GM12873 (cell line): ENCODE measurements around the gene ATXN7L1.

Experiments used
- TF ChIP-seq, protein P1 (sequence below): IDR thresholded peaks from 2 replicates; pipeline ENCODE4 v1.5.1; 2012; ENCODE audit warnings: low read depth, mild to moderate bottlenecking, moderate library complexity, low read length, control low read depth; ENCODE audit not compliant: insufficient read depth; ENCODE audit errors: missing control alignments

ATXN7L1 gene

GRCh38 chr7:105878746-105879605 lies 2.6 kb upstream of the ATXN7L1 start:
- TF ChIP-seq, protein P1, sequence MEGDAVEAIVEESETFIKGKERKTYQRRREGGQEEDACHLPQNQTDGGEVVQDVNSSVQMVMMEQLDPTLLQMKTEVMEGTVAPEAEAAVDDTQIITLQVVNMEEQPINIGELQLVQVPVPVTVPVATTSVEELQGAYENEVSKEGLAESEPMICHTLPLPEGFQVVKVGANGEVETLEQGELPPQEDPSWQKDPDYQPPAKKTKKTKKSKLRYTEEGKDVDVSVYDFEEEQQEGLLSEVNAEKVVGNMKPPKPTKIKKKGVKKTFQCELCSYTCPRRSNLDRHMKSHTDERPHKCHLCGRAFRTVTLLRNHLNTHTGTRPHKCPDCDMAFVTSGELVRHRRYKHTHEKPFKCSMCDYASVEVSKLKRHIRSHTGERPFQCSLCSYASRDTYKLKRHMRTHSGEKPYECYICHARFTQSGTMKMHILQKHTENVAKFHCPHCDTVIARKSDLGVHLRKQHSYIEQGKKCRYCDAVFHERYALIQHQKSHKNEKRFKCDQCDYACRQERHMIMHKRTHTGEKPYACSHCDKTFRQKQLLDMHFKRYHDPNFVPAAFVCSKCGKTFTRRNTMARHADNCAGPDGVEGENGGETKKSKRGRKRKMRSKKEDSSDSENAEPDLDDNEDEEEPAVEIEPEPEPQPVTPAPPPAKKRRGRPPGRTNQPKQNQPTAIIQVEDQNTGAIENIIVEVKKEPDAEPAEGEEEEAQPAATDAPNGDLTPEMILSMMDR = no peak

- TF ChIP-seq, protein P1 = no peak
Observed at GRCh38 chr7:105877736-105878135, 1.3 kb upstream of the ATXN7L1 start.

- TF ChIP-seq, protein P1 = no peak
Observed at GRCh38 chr7:105876964-105877601, 684 bp upstream of the ATXN7L1 start.

- TF ChIP-seq, protein P1 = no peak
Observed at GRCh38 chr7:105875505-105875904, 894 bp downstream of the ATXN7L1 start.

DNA sequence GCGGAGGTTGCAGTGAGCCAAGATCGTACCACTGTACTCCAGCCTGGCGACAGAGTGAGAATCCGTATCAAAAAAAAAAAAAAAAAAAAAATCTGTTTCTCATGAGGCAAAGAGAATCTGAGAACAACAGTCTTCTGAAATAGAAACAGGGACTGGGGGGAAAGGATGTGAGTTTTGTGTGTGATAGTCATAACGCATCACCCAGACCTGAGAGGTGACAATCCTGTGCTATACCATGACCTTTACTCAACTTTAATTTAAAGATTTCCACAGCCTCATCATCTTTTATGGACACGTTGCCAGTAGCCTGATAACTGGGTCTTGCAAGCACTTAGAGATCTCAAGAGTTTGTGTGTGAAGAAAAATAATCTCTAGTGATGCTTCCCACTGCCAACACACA lies 2.3 kb downstream of the ATXN7L1 start:
- TF ChIP-seq, protein P1 = no peak

DNA sequence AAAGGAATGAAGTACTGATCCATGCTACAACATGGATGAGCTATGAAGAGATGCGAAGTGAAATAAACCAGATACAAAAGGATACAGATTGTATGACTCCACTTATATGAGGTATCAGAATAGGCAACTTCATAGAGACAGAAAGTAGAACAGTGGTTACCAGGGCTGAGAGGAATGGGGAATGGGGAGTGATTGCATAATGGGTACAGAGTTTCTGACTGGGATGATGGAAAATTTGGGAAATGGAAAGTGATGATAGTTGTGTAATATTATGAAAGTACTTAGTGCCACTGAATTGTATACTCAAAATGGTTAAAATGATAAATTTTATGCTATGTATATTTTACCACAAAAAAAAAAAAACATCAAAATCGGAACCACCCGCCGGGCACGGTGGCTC lies 3.9 kb downstream of the ATXN7L1 start:
- TF ChIP-seq, protein P1 = no peak

GRCh38 chr7:105871142-105871541 lies 5.3 kb downstream of the ATXN7L1 start:
- TF ChIP-seq, protein P1 = no peak
